Brain microvascular endothelial cell (primary cell): Measurements from ENCODE around the gene ISCA2.
"Not testable (repeated sequence)": the region's sequence is repeated elsewhere in the genome, so short reads cannot be mapped to it uniquely, and the experiment has no call there.

Experiments used
- DNase-seq: peaks from one replicate; pipeline ENCODE4 v3.0.0-alpha.2; 2020
- H3K27ac ChIP-seq: fragments of 250-450 bp; sonication (Bioruptor Pico); 2 replicates; pipeline ENCODE4 v1.5.1; 2020; ENCODE audit warnings: mild to moderate bottlenecking, moderate library complexity
- H3K27me3 ChIP-seq: fragments of 250-450 bp; sonication (Bioruptor Pico); replicated peaks from 2 replicates; pipeline ENCODE4 v1.5.1; 2020; ENCODE audit warnings: mild to moderate bottlenecking
- H3K36me3 ChIP-seq: fragments of 250-450 bp; sonication (Bioruptor Pico); replicated peaks from 2 replicates; pipeline ENCODE4 v1.5.1; 2020; ENCODE audit warnings: mild to moderate bottlenecking
- H3K4me3 ChIP-seq: 2 replicates; pipeline ENCODE4 v1.5.1; 2011; ENCODE audit warnings: low read depth, mild to moderate bottlenecking, control low read depth, low read length, moderate library complexity
- in situ Hi-C: cut with HindIII; loops from 2 replicates; pipeline ENCODE4 v1.10.0; 2017; ENCODE audit warnings: low sequenced_read_pairs, low pct_ligation_motif_present
- TF ChIP-seq, protein P1 (sequence below): IDR thresholded peaks from 2 replicates; pipeline ENCODE4 v1.5.1; 2011; ENCODE audit warnings: low read depth, mild to moderate bottlenecking, moderate library complexity, low read length, control low read depth, inconsistent platforms; ENCODE audit errors: missing control alignments

ISCA2 gene

DNA sequence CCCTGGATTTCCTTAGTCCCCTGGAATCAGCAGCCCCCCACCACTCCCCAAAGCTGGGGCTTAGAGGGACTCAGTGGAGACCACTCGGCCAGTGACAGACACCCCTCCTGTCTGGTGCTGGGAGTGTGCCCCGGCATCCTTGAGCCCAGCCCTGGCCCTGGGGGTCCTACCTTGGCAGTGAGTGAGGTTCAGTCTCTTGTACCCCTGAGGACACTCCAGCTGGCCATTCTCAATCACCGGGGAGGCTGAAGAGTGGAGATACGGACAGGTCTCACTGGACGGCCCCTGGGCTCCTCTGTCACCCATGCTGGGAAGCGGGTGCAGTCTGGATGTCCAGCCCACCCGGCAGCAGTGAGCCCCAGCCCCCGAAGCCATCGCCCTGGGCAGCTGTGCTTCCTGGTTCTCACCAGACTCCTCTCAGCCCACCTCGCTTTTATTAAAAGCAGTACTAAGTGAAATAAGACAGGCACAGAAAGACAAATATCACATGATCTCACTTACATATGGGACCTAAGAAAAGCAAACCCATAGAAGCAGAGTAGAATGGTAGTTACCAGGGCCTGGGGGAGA lies 42.3 kb downstream of the ISCA2 start:
- no peak for DNase-seq
- in situ Hi-C loops = no loop called here
- Histone ChIP-seq H3K27me3 (no peaks in the 10 kb centered on the region), H3K36me3 (peaks cover 7% of the 10 kb centered on the region), H3K4me3 (no peak overlapping the region), H3K27ac (no peak overlapping the region)
- TF ChIP-seq, protein P1, sequence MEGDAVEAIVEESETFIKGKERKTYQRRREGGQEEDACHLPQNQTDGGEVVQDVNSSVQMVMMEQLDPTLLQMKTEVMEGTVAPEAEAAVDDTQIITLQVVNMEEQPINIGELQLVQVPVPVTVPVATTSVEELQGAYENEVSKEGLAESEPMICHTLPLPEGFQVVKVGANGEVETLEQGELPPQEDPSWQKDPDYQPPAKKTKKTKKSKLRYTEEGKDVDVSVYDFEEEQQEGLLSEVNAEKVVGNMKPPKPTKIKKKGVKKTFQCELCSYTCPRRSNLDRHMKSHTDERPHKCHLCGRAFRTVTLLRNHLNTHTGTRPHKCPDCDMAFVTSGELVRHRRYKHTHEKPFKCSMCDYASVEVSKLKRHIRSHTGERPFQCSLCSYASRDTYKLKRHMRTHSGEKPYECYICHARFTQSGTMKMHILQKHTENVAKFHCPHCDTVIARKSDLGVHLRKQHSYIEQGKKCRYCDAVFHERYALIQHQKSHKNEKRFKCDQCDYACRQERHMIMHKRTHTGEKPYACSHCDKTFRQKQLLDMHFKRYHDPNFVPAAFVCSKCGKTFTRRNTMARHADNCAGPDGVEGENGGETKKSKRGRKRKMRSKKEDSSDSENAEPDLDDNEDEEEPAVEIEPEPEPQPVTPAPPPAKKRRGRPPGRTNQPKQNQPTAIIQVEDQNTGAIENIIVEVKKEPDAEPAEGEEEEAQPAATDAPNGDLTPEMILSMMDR = no peak

DNA sequence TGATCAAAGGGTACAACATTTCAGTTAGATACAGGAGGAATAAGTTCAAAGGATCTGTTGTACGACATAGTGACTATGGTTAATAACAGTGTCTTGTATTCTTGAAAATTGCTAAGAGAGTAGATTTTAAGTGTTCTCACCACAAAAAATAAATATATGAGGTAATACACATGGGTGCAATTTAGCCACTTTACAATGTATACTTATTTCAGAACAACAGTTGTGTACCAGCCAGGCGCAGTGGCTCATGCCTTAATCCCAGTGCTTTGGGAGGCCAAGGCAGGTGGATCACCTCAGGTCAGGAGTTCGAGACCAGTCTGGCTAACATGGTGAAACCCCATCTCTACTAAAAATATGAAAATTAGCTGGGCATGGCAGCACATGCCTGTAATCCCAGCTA lies 42.8 kb downstream of the ISCA2 start:
- DNase-seq, in situ Hi-C loops, H3K4me3 ChIP-seq, H3K36me3 ChIP-seq, H3K27ac ChIP-seq, H3K27me3 ChIP-seq: not testable (repeated sequence)

DNA sequence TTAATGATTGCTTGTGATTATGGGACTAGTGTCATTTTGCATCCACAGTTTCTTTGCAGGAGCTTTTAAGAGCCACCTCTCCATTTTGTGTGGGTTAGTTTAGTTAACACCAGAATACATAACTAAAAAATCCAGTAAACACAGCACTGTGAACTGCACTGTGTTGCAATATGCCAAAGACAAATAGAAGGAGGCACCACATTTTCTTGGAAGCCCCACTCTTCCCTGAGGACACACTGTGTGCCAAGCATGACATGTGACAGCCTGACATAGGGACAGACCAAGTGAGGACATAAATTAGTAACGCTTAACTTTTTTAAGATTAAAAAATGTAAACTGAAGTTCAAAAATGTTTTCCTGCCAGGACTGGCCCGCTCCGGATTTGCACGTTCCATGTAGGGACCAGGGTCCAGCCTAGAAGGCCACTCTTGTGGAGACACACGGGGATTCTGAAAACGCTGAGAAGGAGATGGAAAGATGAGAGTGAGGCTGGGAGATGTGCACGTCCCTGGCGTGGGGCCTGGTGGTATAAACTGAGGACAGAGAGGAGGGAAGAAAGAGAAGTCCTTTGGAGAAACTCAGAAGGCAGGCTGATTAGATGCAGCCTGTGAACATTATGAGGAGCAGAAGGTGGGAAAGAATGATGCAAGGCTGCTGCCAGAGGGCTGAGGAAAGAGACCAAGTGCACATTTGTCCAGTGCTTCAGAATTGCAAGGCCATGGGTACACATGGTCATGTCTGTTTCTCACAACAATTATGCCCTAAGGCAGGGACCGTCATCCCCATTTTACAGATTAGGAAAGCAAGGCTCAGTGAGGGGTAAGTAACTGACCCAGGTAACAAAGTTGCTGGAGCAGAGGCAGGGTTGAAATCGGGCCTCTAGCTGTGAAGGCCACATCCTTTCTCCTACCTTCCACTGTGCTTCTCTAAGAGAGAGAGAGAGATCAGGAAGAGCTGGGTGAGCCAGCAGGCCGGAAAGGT lies 45.1 kb downstream of the ISCA2 start:
- H3K27me3 ChIP-seq = no peaks in the 10 kb centered on the region
- no peak for DNase-seq
- TF ChIP-seq, protein P1 = no peak
- H3K36me3 ChIP-seq = peaks cover 2% of the 10 kb centered on the region
- H3K4me3 ChIP-seq = no peak overlapping the region
- in situ Hi-C loops = no loop called here
- H3K27ac ChIP-seq = no peak overlapping the region

DNA sequence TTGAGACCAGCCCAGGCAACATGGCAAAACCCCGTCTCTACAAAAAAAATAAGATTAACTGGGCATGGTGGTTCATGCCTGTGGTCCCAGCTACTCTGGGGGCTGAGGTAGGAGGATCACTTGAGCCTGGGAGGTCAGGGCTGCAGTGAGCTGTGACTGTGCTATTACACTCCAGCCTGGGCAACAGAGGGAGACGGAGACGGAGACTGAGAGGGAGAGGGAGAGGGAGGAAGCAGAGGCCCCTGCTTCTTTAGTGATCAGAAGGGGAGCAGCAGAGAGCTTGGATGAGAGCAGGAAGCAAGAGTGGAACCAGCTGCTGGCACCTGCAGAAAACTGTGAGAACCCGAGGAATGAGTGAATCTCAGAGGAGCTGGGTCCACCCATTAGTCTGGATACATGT lies 45.9 kb downstream of the ISCA2 start:
- Histone ChIP-seq H3K27me3 (no peaks in the 10 kb centered on the region), H3K27ac (no peak overlapping the region), H3K36me3 (peaks cover 2% of the 10 kb centered on the region), H3K4me3 (no peak overlapping the region)
- DNase-seq = no peak
- in situ Hi-C loops = no loop called here
- TF ChIP-seq, protein P1 = no peak

DNA sequence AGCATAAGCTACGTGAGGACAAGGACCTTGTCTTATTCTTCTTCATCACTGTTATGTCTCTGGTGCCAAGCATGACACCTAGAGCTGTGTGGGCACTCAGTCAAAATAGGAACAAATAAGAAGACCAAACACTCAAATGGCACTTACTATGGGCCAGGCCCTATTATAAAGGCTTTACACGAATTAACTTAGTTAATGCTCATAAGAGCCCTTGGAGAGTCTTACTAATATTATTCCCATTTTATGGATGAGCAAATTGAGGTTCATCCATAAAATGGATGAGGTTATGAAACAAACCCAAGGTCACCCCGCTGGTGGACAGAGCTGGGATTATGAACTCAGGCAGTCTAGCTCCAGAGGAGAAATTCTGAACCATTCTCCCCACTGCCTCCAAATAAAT lies 47.7 kb downstream of the ISCA2 start:
- TF ChIP-seq, protein P1 = no peak
- Histone ChIP-seq H3K36me3 (peaks cover 5% of the 10 kb centered on the region), H3K27ac (no peak overlapping the region), H3K4me3 (no peak overlapping the region), H3K27me3 (no peaks in the 10 kb centered on the region)
- DNase-seq = no peak
- in situ Hi-C loops = no loop called here

DNA sequence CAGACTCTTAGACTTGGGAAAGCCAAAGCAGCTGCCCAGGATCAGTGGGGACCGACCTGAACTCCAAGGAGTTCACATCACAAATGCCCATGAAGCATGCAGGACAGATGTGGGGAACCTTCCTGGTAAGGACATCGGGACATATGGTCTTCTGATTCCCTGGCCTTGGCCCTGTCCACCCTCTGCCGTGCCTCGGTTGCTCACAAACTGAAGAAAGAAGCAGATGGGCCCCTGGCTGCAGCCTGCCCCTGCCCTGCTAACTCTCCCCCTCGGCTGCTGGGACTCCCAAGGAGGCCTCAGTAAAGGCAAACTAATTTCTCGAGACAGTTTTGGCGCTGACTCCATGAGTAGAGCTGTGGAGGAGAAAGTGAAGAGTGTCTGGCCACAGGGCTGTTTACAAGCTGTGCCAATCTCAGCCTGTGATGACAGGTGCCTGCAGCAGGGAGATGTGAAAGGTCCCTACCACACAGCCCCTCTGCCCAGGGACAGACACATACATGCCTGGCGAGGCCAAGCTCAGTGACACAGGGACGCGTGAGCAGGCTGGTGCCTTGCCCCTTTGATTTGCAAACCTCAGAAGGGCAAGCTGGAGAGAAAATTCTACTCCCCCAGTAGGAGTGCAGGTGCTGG lies 48.6 kb downstream of the ISCA2 start:
- no peak for DNase-seq
- TF ChIP-seq, protein P1 = no peak
- Histone ChIP-seq H3K27me3 (no peaks in the 10 kb centered on the region), H3K36me3 (peaks cover 8% of the 10 kb centered on the region), H3K27ac (no peak overlapping the region), H3K4me3 (no peak overlapping the region)
- in situ Hi-C loops = no loop called here
